GM23248 (cell line): ENCODE measurements around the gene DES. TPM values are rescaled to one million over a fixed set of nuclear protein-coding genes. Genes with fewer than 3 reads are reported as not detected.
"Not testable (repeated sequence)": the region's sequence is repeated elsewhere in the genome, so short reads cannot be mapped to it uniquely, and the experiment has no call there.

Experiments used
- DNase-seq: peaks from one replicate; pipeline ENCODE4 v3.0.0-alpha.2; 2015
- H2AFZ ChIP-seq: fragments of 200-600 bp; sonication (generic); 2 replicates; pipeline ENCODE4 v1.6.1; 2016; ENCODE audit warnings: antibody characterized with exemption
- H3F3A ChIP-seq: fragments of 200-600 bp; sonication (generic); 2 replicates; pipeline ENCODE4 v1.6.1; 2016; ENCODE audit warnings: mild to moderate bottlenecking, antibody characterized with exemption, mixed run types; ENCODE audit not compliant: insufficient read depth
- H3K27ac ChIP-seq: fragments of 200-600 bp; sonication (generic); 2 replicates; pipeline ENCODE4 v1.5.1; 2016; ENCODE audit warnings: mild to moderate bottlenecking
- H3K27me3 ChIP-seq: fragments of 200-600 bp; sonication (generic); replicated peaks from 2 replicates; pipeline ENCODE4 v1.6.1; 2016; ENCODE audit warnings: mild to moderate bottlenecking; ENCODE audit not compliant: insufficient read depth
- H3K36me3 ChIP-seq: fragments of 200-600 bp; sonication (generic); 2 replicates; pipeline ENCODE4 v1.6.1; 2016; ENCODE audit warnings: low read depth, mild to moderate bottlenecking
- H3K4me1 ChIP-seq: fragments of 200-600 bp; sonication (generic); 2 replicates; pipeline ENCODE4 v1.6.1; 2016; ENCODE audit warnings: mild to moderate bottlenecking; ENCODE audit not compliant: insufficient read depth
- H3K4me2 ChIP-seq: fragments of 200-600 bp; sonication (generic); one replicate; pipeline ENCODE4 v1.6.1; 2016; ENCODE audit warnings: mild to moderate bottlenecking; ENCODE audit not compliant: unreplicated experiment
- H3K4me3 ChIP-seq: fragments of 200-600 bp; sonication (generic); 2 replicates; pipeline ENCODE4 v1.5.1; 2016; ENCODE audit warnings: mild to moderate bottlenecking
- H3K79me2 ChIP-seq: fragments of 200-600 bp; sonication (generic); 2 replicates; pipeline ENCODE4 v1.6.1; 2016; ENCODE audit warnings: mild to moderate bottlenecking; ENCODE audit not compliant: insufficient read depth
- H3K9ac ChIP-seq: fragments of 200-600 bp; sonication (generic); 2 replicates; pipeline ENCODE4 v1.6.1; 2016; ENCODE audit warnings: mild to moderate bottlenecking
- H3K9me2 ChIP-seq: fragments of 200-600 bp; sonication (generic); 2 replicates; pipeline ENCODE4 v1.6.1; 2016; ENCODE audit warnings: mixed run types, mild to moderate bottlenecking, moderate library complexity; ENCODE audit not compliant: insufficient read depth
- H3K9me3 ChIP-seq: fragments of 200-600 bp; sonication (generic); one replicate; pipeline ENCODE4 v1.6.1; 2017; ENCODE audit warnings: low read depth
- H4K20me1 ChIP-seq: fragments of 200-600 bp; sonication (generic); 2 replicates; pipeline ENCODE4 v1.6.0; 2016; ENCODE audit not compliant: insufficient read depth
- EZH2 ChIP-seq: fragments of 200-600 bp; sonication (generic); IDR thresholded peaks from 2 replicates; pipeline ENCODE4 v1.6.1; 2018; ENCODE audit warnings: antibody characterized with exemption, mild to moderate bottlenecking; ENCODE audit not compliant: insufficient read depth, poor library complexity, severe bottlenecking
- EZH2phosphoT487 ChIP-seq: fragments of 200-600 bp; sonication (generic); IDR thresholded peaks from 2 replicates; pipeline ENCODE4 v1.6.1; 2018; ENCODE audit warnings: antibody characterized with exemption, moderate library complexity, mild to moderate bottlenecking, low read depth; ENCODE audit not compliant: insufficient read depth
- WGBS, 2 experiments: methylation state at CpG; one replicate each; pipeline ENCODE4 v1.1.6; 2015 to 2017; ENCODE audit warnings: low lambda C conversion rate in 2 of 2, low coverage in 1 of 2; ENCODE audit errors: missing lambda C conversion rate in 2 of 2; 5-methylcytosine and 5-hydroxymethylcytosine counted together
- in situ Hi-C: fragments of 300-500 bp; cut with MboI; formaldehyde crosslinking; loops from 2 replicates; pipeline ENCODE4 v1.15.0; 2020
- polyA plus RNA-seq: library from polyadenylated mRNA; unstranded; fragments of >200 nt; fragmentation: Nextera tagmentation; extraction: Ambion mirVana; gene quantifications from 2 replicates; pipeline ENCODE4 v1.2.1, GENCODE V29; 2016
- total RNA-seq: library from RNA; depleted of rRNA; stranded (reverse); fragments of >200 nt; shearing (Covaris generic); gene quantifications from 2 replicates; pipeline ENCODE4 v1.2.3, GENCODE V29; 2014

The DES gene
- total and polyA plus RNA-seq, 2 experiments from 2014 or later: 1.1 to 2.7 TPM

DNA sequence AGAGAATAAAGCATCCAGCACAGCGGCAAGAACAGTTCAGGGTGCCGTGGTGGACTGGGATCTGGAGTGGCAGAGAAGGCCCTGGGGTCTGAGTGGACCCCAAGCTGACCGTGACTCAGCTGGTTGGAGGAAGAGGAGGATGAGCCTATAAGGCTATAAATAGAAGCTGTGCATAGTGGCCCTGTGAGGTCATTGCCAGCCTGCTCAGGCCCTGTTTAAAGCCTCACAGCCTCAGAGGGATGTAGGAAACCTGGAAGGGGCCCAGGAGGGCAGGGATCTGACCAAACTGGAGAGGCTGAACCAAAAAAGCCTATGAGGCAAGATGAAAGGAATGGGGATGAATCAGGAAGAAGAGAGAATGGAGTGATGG, 11.3 kb upstream of the DES start:
- no peaks in the 10 kb centered on the region for H3K79me2 ChIP-seq
- H3K9me2 ChIP-seq: no peaks in the 10 kb centered on the region
- H3K27me3 ChIP-seq: no peaks in the 10 kb centered on the region
- no peaks in the 10 kb centered on the region for H3K36me3 ChIP-seq
- peaks cover 18% of the 10 kb centered on the region for H3F3A ChIP-seq
- 51 to 54% methylated on average over 3 of the region's 3 CpGs for WGBS, 2 experiments
- DNase-seq: peak; percentile 99
- no peaks in the 10 kb centered on the region for H4K20me1 ChIP-seq
- peak overlapping the region; percentile 86 for H3K27ac ChIP-seq
- H3K9me3 ChIP-seq: no peaks in the 10 kb centered on the region
- TF ChIP-seq EZH2phosphoT487: no peak
- no peak for TF ChIP-seq EZH2
- H3K4me3 ChIP-seq: no peak overlapping the region
- H3K4me2 ChIP-seq: peak overlapping the region; percentile 57
- peaks cover 22% of the 10 kb centered on the region for H3K4me1 ChIP-seq
- in situ Hi-C loops: no loop called here
- H3K9ac ChIP-seq: peak overlapping the region; percentile 48
- peak overlapping the region; percentile 39 for H2AFZ ChIP-seq

GRCh38 chr2:219407343-219407742, 10.8 kb upstream of the DES start:
- H3F3A ChIP-seq: peaks cover 18% of the 10 kb centered on the region
- DNase-seq, in situ Hi-C loops, H3K9ac ChIP-seq, H4K20me1 ChIP-seq, H3K4me3 ChIP-seq, H3K36me3 ChIP-seq, H3K27me3 ChIP-seq, H3K79me2 ChIP-seq, H3K9me3 ChIP-seq, H3K9me2 ChIP-seq, H2AFZ ChIP-seq: not testable (repeated sequence)
- peak overlapping the region; percentile 57 for H3K4me2 ChIP-seq
- peaks cover 22% of the 10 kb centered on the region for H3K4me1 ChIP-seq
- peak overlapping the region; percentile 86 for H3K27ac ChIP-seq
- 77% methylated on average over 5 of the region's 5 CpGs for WGBS, 2 experiments

GRCh38 chr2:219408204-219408603, 10.0 kb upstream of the DES start:
- TF ChIP-seq EZH2phosphoT487 (no peak), EZH2 (no peak)
- WGBS, 2 experiments: 93 to 94% methylated on average over 5 of the region's 5 CpGs
- Histone ChIP-seq H3K79me2 (no peaks in the 10 kb centered on the region), H4K20me1 (no peaks in the 10 kb centered on the region), H3K27me3 (no peaks in the 10 kb centered on the region), H3K4me3 (no peak overlapping the region), H3K9me2 (no peaks in the 10 kb centered on the region), H3K36me3 (no peaks in the 10 kb centered on the region), H3K9ac (no peak overlapping the region), H3K4me2 (no peak overlapping the region), H3F3A (peaks cover 18% of the 10 kb centered on the region), H3K27ac (no peak overlapping the region), H3K4me1 (peaks cover 20% of the 10 kb centered on the region), H2AFZ (no peak overlapping the region), H3K9me3 (no peaks in the 10 kb centered on the region)
- DNase-seq: no peak
- in situ Hi-C loops: no loop called here

GRCh38 chr2:219408631-219409030, 9.5 kb upstream of the DES start:
- no peaks in the 10 kb centered on the region for H4K20me1 ChIP-seq
- peaks cover 18% of the 10 kb centered on the region for H3F3A ChIP-seq
- H3K4me3 ChIP-seq: no peak overlapping the region
- no peak overlapping the region for H2AFZ ChIP-seq
- peaks cover 18% of the 10 kb centered on the region for H3K4me1 ChIP-seq
- H3K79me2 ChIP-seq: no peaks in the 10 kb centered on the region
- in situ Hi-C loops: no loop called here
- 64 to 67% methylated on average over 3 to 8 of the region's 8 CpGs for WGBS, 2 experiments
- no peak overlapping the region for H3K4me2 ChIP-seq
- TF ChIP-seq EZH2phosphoT487: no peak
- TF ChIP-seq EZH2: no peak
- H3K9me3 ChIP-seq: no peaks in the 10 kb centered on the region
- no peaks in the 10 kb centered on the region for H3K27me3 ChIP-seq
- H3K27ac ChIP-seq: no peak overlapping the region
- no peak for DNase-seq
- H3K36me3 ChIP-seq: no peaks in the 10 kb centered on the region
- no peak overlapping the region for H3K9ac ChIP-seq
- no peaks in the 10 kb centered on the region for H3K9me2 ChIP-seq

DNA sequence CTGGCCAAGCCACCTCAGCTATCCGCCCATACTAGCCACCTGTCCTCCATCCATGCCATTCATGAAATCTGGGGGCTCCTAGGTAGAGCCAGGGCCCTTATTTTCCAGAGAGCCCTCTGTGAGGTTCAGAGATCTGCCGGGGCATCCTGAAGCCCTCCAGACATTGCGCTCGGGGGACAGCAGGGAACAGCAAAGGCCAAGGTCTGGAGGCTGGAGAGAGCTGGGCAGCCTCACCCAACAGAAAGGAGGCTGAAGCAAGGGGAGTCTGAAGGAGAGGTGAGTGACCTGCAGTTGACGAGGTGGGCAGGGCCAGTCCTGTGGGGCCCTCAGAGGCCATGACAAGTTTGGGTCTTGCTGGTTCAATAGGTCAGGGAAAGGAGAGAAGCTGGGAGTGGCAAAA, 8.6 kb upstream of the DES start:
- H3K4me2 ChIP-seq: no peak overlapping the region
- H3K27ac ChIP-seq: no peak overlapping the region
- no peaks in the 10 kb centered on the region for H3K79me2 ChIP-seq
- H3K27me3 ChIP-seq: no peaks in the 10 kb centered on the region
- no peak overlapping the region for H3K9ac ChIP-seq
- no peaks in the 10 kb centered on the region for H3K9me3 ChIP-seq
- no peaks in the 10 kb centered on the region for H3K36me3 ChIP-seq
- 95 to 96% methylated on average over 5 of the region's 5 CpGs for WGBS, 2 experiments
- TF ChIP-seq EZH2phosphoT487: no peak
- TF ChIP-seq EZH2: no peak
- in situ Hi-C loops: no loop called here
- H2AFZ ChIP-seq: no peak overlapping the region
- no peak for DNase-seq
- H4K20me1 ChIP-seq: no peaks in the 10 kb centered on the region
- peaks cover 18% of the 10 kb centered on the region for H3F3A ChIP-seq
- H3K9me2 ChIP-seq: no peaks in the 10 kb centered on the region
- H3K4me3 ChIP-seq: no peak overlapping the region
- peaks cover 18% of the 10 kb centered on the region for H3K4me1 ChIP-seq
